Measurements from ENCODE around the gene ZNF25.
"Not testable (repeated sequence)": the region's sequence is repeated elsewhere in the genome, so short reads cannot be mapped to it uniquely, and the experiment has no call there.

ZNF25 gene

GRCh38 chr10:37976091-37976879, at the start of gene ZNF25:
ZNF25 (minus strand) TSS chr10:37976647; CDS start chr10:37971722, 4,925 bp downstream.
- peak; percentile 99 for DNase-seq

- peak in 1 of 2 donors; percentile 20 for DNase-seq
Observed at GRCh38 chr10:38025283-38025682, 48.8 kb upstream of the ZNF25 start.

- not testable (repeated sequence) for DNase-seq
Observed at GRCh38 chr10:38019124-38019523, 42.7 kb upstream of the ZNF25 start.

- DNase-seq = no peak
Observed at GRCh38 chr10:38016354-38016753, 39.9 kb upstream of the ZNF25 start.

GRCh38 chr10:38010119-38010903, 33.9 kb upstream of the ZNF25 start, which contains the start of gene ZNF33A:
ZNF33A (plus strand) TSS chr10:38010675; CDS start chr10:38012342, 1,667 bp downstream.
- DNase-seq = peak; percentile 93 to 94

GRCh38 chr10:38007991-38008390, 31.5 kb upstream of the ZNF25 start:
- no peak for DNase-seq

GRCh38 chr10:38007551-38007950, 31.1 kb upstream of the ZNF25 start:
- no peak for DNase-seq

- DNase-seq = no peak
Observed at GRCh38 chr10:38003588-38003987, 27.1 kb upstream of the ZNF25 start.

- no peak for DNase-seq
Observed at GRCh38 chr10:38003026-38003425, 26.6 kb upstream of the ZNF25 start.

GRCh38 chr10:38000474-38000873, 24.0 kb upstream of the ZNF25 start:
- not testable (repeated sequence) for DNase-seq

GRCh38 chr10:37998920-37999319, 22.5 kb upstream of the ZNF25 start:
- not testable (repeated sequence) for DNase-seq

GRCh38 chr10:37992083-37992482, 15.6 kb upstream of the ZNF25 start:
- no peak for DNase-seq

GRCh38 chr10:37991655-37992054, 15.2 kb upstream of the ZNF25 start:
- DNase-seq = no peak

- no peak for DNase-seq
Observed at GRCh38 chr10:37976880-37977203, 395 bp upstream of the ZNF25 start.

- peak in 1 of 2 donors; percentile 37 for DNase-seq
Observed at GRCh38 chr10:37975401-37975991, 951 bp downstream of the ZNF25 start.

- no peak for DNase-seq
Observed at GRCh38 chr10:37972396-37972795, 4.1 kb downstream of the ZNF25 start.

- DNase-seq = no peak
Observed at GRCh38 chr10:37965006-37965405, 11.4 kb downstream of the ZNF25 start.

GRCh38 chr10:37960591-37961137, 15.8 kb downstream of the ZNF25 start:
- no peak for DNase-seq

- no peak for DNase-seq
Observed at GRCh38 chr10:37957841-37958240, 18.6 kb downstream of the ZNF25 start.

GRCh38 chr10:37952926-37953325, 23.5 kb downstream of the ZNF25 start:
- no peak for DNase-seq

- no peak for DNase-seq
Observed at GRCh38 chr10:37952043-37952755, 24.2 kb downstream of the ZNF25 start.

GRCh38 chr10:37948210-37948609, 28.2 kb downstream of the ZNF25 start:
- DNase-seq = no peak

- DNase-seq = no peak
Observed at GRCh38 chr10:37947526-37947925, 28.9 kb downstream of the ZNF25 start.
